GM20000 (cell line): ENCODE measurements around the gene LRRC10.

Experiments
- DNase-seq: peaks from one replicate; pipeline ENCODE4 v3.0.0; 2012; ENCODE audit warnings: low spot score
- CTCF ChIP-seq: IDR thresholded peaks from 2 replicates; pipeline ENCODE4 v1.5.1; 2012; ENCODE audit warnings: mild to moderate bottlenecking, control low read depth; ENCODE audit errors: extremely low read depth, missing control alignments

LRRC10 gene

GRCh38 chr12:69610729-69611128 is at the start of gene LRRC10:
LRRC10 (minus strand) TSS chr12:69610907; CDS start chr12:69610838, 69 bp downstream.
- no peak for DNase-seq

GRCh38 chr12:69660164-69660863 is 49.6 kb upstream of the LRRC10 start:
- no peak for TF ChIP-seq CTCF
- no peak for DNase-seq

More at GRCh38 chr12:69610729-69611128, at the start of gene LRRC10:
- no peak for TF ChIP-seq CTCF

- no peak for TF ChIP-seq CTCF
- no peak for DNase-seq
Observed at GRCh38 chr12:69658203-69658602, 47.5 kb upstream of the LRRC10 start.

GRCh38 chr12:69657376-69658137 is 46.9 kb upstream of the LRRC10 start:
- no peak for DNase-seq
- no peak for TF ChIP-seq CTCF

- DNase-seq = no peak
- TF ChIP-seq CTCF = no peak
Observed at GRCh38 chr12:69655616-69656340, 45.1 kb upstream of the LRRC10 start.

- no peak for TF ChIP-seq CTCF
- no peak for DNase-seq
Observed at GRCh38 chr12:69653703-69654102, 43.0 kb upstream of the LRRC10 start.

- DNase-seq = no peak
- TF ChIP-seq CTCF = no peak
Observed at GRCh38 chr12:69651922-69652321, 41.2 kb upstream of the LRRC10 start.
